Measurements from ENCODE around the gene MAP1B.
A peak's percentile ranks its signal among the peaks of the same experiment; 100 is the strongest.
"Not testable (repeated sequence)": the region's sequence is repeated elsewhere in the genome, so short reads cannot be mapped to it uniquely, and the experiment has no call there.

Gene MAP1B

DNA sequence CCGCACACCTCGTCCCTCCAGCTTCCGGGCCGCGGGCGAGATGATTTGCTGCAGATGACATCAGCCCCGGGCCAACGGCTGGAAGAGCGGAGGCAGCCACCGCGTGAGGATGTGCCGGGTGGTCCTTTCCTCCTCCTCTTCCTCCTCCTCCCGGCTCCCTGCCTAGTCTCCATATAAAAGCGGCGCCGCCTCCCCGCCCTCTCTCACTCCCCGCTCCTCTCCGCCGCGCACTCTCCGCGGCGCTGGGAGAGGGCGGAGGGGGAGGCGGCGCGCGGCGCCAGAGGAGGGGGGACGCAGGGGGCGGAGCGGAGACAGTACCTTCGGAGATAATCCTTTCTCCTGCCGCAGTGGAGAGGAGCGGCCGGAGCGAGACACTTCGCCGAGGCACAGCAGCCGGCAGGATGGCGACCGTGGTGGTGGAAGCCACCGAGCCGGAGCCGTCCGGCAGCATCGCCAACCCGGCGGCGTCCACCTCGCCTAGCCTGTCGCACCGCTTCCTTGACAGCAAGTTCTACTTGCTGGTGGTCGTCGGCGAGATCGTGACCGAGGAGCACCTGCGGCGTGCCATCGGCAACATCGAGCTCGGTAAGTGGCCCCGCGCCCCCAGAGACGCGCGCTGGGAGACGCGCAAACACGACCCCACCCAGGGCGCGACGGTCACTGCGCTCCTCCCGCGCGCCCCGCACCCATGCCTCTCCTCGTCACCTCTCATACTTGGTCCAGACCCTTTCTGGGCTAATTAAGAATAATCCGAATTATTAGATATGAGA, at the start of gene MAP1B:
MAP1B (plus strand) TSS at position 345 of the 770 bp plus-strand sequence; CDS start at position 402, 57 bp downstream.
- peak; percentile 71 for DNase-seq (ENCODE audit: low spot score)

DNA sequence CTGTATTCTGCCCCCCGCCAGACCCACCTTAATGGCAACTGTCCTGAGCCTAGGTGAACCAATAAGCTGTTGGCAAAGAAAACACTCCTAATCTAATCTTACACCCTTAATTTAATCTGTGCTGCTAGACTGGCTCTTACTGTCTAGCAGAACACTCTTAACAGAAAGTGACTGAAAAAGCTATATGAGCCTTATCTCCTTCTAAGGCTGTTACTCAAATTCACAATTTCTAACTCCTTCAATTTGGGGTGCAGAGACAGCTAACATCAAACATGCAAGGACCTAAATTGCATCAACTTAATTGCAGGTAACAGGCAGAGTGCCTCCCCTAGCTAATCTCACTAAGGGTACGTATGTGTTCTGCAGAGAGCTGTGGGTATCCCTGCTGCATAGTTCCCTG, 49.5 kb upstream of the MAP1B start:
- DNase-seq (ENCODE audit: low spot score), result no peak

DNA sequence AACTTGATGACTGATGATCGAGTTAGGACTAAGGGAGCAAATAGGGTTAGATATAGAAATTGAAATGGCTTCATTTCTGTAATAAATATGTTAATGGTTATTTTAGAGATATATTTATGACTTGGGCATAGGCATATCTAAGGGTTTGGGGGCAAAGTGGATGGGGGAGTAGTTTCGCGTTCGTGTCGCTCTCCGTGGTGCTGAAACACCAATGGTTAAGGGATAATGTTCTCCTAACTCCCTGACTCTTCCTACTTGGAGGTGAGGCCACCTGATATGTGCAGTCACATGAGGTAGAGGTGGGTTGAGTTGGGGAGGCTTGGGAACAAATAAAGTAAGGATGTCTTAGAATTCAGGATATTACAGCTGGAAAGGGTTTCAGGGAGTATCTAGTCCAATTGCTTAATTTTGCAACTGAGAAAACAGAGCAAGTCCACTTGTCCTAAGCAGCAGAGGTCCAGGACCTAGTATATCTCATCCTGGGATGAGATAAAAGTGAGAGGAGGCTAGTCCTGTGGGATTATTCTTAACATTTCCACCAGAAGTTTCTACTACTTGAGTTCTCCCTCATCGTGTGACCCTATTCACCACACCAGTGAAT, 44.0 kb upstream of the MAP1B start:
- no peak for DNase-seq (ENCODE audit: low spot score)

- DNase-seq (ENCODE audit: low spot score), result no peak
These were observed 42.3 kb upstream of the MAP1B start for GRCh38 chr5:72064801-72065570.

- no peak for DNase-seq (ENCODE audit: low spot score)
These were observed 41.5 kb upstream of the MAP1B start for GRCh38 chr5:72065751-72066255.

GRCh38 chr5:72066705-72067107, 40.6 kb upstream of the MAP1B start:
- no peak for DNase-seq (ENCODE audit: low spot score)

DNA sequence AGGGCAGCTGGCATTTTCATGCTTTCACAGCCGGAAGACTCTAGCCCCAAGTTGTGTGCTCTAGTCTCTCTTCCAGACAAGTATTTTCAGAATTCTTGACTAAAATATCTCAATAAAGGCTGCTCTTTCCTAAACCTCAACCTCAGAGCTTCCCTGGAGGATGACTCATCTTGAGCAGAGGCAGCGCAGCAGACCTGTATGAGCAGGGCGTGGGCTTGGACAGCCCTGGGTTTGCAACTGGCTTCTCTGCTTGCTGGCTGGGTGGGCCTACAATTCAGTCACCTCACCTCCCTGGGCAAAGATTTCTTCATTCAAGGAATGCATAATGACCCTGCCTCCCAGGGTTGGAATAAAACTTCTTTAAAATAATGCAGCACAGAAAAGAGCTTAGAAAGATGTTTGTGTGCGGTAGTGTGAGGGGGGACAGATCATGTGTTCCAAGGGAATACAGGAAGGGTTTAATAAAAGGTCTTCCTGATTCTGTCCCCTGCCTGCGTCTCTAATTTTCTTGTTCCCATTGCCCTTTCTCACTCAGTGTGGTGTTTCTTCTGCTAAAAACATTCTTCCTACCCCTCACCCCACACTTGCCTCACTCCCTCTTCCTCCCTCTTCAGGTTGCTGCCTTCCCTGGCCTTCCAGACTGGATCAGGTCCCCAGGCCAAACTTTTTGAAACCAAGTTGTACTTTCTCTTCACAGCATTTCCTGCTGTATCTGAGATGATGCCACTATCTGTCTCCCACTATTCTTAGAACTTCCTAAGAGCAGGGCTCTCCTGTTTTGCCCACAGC, 39.4 kb upstream of the MAP1B start:
- no peak for DNase-seq (ENCODE audit: low spot score)

DNA sequence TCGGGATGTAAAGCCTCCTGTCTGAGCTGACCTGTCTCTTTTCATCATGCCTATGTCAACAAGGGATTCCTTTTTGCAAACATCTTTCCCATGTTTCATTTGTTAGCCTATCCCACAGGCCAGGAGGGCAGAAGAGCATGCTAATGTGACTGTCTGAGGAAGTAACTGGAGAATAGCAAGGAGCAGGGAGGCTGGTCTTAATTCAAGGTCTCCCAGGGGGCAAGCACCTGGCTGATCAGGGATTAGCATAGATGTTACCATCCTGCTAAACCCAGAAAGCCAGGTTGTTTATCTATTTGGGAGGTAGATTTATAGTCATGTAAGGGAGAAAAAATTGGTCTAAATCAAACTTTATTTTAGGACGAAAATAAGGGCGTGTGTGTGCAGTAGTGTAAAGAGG, 36.7 kb upstream of the MAP1B start:
- DNase-seq (ENCODE audit: low spot score), result no peak

GRCh38 chr5:72071906-72072305, 35.4 kb upstream of the MAP1B start:
- no peak for DNase-seq (ENCODE audit: low spot score)

DNA sequence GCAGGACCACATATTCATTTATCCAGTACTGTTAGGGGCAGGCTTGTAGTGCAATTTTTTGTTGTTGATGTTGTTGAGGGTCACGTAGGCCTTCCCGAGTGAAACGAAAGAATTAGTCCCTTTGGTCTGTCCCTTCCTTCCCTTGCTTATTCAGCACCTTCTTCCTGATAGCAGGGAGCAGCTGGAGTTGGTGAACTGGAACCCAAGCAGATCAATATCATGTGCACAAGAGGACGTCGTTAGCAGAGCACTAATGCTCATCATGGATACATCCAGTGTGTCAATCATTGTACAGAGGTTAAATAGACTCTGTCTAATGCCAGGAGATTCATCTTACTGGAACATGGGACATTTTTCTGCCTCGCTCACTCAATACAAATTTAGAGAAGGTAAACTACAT, 33.0 kb upstream of the MAP1B start:
- DNase-seq (ENCODE audit: low spot score), result no peak

GRCh38 chr5:72075461-72075860, 31.8 kb upstream of the MAP1B start:
- DNase-seq (ENCODE audit: low spot score), result no peak

DNA sequence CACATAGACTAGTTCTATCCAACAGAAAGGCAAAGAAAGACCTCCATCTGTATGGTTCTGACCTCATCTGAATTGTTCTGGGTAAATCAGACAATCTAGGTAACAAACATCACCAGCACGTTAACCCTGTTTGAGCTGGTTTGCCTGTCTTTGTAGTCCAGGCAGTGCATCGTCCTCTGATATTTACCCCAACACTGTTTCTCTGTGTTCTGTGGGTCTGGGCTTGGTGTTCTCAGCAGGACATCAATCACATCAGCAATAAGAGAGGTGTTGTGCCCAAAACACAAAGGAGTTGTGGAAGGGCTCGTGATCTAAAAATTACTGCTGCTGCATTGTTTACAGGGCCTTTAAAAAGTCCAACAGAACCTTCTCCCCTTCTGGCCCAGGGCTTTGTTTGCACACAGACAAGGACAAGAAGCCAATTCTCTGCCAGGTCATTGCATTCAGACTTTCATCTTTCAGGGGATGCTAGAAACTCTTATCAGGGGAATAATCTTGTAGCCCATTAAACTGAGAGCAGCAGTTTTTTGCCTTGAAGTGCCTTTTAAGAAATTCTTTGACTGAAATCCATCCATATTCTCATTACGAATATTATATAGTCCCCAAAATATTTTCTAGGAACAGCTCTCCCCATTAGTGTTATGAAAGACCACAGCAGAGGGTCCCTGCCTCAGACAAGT, 30.5 kb upstream of the MAP1B start:
- no peak for DNase-seq (ENCODE audit: low spot score)

DNA sequence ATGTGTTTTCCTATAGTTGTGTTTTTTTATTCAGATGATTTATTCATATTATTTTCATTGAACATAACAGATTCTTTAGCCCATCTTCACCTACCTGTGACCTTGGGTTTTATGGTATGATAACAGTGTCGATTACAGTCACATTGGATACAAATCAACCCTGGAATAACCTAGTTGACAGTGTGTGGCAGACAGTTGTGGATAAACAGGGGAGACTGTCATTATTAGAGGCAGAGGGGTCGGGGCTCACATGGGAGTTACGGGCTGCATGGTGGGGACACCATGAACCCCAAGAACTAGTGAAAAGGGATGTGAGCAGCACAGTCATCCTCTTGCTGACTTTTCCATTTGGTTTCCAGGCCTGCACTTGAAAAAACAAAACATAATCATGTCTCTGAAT, 29.9 kb upstream of the MAP1B start:
- no peak for DNase-seq (ENCODE audit: low spot score)

- no peak for DNase-seq (ENCODE audit: low spot score)
These were observed 28.0 kb upstream of the MAP1B start for GRCh38 chr5:72079288-72079687.

GRCh38 chr5:72082048-72082447, 25.2 kb upstream of the MAP1B start:
- DNase-seq (ENCODE audit: low spot score), result no peak

GRCh38 chr5:72084876-72085275, 22.4 kb upstream of the MAP1B start:
- no peak for DNase-seq (ENCODE audit: low spot score)

DNA sequence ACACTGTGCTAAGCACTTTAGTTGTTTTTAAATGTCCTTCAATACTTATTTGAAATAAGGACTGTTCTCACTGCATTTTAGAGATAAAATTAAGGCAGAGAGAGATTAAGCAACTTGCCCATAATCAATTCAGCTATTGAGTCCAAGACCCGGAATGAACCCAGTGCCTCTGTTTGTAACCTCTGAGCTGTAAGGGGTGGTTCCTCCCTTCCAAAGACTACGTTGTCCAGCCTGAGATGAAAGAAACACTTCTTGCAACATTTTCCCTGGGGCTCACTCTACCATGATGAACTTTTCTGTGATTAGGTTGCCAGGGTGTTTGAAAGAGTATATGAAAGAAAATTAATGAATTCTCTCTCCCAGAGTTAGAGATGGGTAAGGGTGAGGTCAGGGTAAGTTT, 22.0 kb upstream of the MAP1B start:
- DNase-seq (ENCODE audit: low spot score), result no peak

DNA sequence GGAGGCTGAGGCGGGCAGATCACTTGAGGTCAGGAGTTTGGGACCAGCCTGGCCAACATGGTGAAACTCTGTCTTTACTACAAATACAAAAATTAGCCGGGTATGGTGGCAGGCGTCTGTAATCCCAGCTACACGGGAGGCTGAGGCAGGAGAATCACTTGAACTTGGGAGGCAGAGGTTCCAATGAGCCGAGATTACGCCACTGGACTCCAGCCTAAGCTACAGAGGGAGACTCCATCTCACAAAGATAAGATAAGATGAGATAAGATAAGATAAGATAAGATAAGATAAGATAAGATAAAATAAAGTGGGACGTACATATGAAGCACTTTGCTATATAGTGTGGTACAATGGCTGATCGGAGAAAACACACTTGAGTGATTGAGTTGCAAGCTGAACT, 17.6 kb upstream of the MAP1B start:
- DNase-seq (ENCODE audit: low spot score), result not testable (repeated sequence)

- DNase-seq (ENCODE audit: low spot score), result no peak
These were observed 15.2 kb upstream of the MAP1B start for GRCh38 chr5:72092074-72092473.

- DNase-seq (ENCODE audit: low spot score), result no peak
These were observed 14.1 kb upstream of the MAP1B start for GRCh38 chr5:72093217-72093616.

- DNase-seq (ENCODE audit: low spot score), result no peak
These were observed 13.5 kb upstream of the MAP1B start for GRCh38 chr5:72093824-72094223.
